OCI-LY3 (cell line): ENCODE data around the gene PGS1.

Source experiments
- H2AFZ ChIP-seq: fragments of 200-600, 300-600 bp; shearing (Covaris generic); 2 replicates; pipeline ENCODE4 v1.6.0; 2014; ENCODE audit warnings: antibody characterized with exemption, low read depth, low read length
- H3K27ac ChIP-seq: fragments of 200-600, 300-600 bp; sonication (generic); 2 replicates; pipeline ENCODE4 v1.5.1; 2014; ENCODE audit warnings: mild to moderate bottlenecking, low read length, moderate library complexity, mixed read lengths
- H3K27me3 ChIP-seq: fragments of 200-600, 300-600 bp; sonication (generic); 2 replicates; pipeline ENCODE4 v1.6.1; 2014; ENCODE audit warnings: low read depth, low read length, mixed read lengths
- H3K36me3 ChIP-seq: fragments of 200-600, 300-600 bp; sonication (generic); replicated peaks from 2 replicates; pipeline ENCODE3; 2014; ENCODE audit warnings: low read depth, low read length, mixed read lengths
- H3K4me1 ChIP-seq: fragments of 300-600, 200-600 bp; sonication (generic); 2 replicates; pipeline ENCODE4 v1.6.1; 2014; ENCODE audit warnings: low read length, mixed read lengths
- H3K4me2 ChIP-seq: fragments of 200-600, 300-600 bp; sonication (generic); 2 replicates; pipeline ENCODE4 v1.6.1; 2014; ENCODE audit warnings: low read length, mixed read lengths
- H3K4me3 ChIP-seq: fragments of 300-600, 200-600 bp; sonication (generic); 2 replicates; pipeline ENCODE4 v1.5.1; 2014; ENCODE audit warnings: antibody characterized with exemption, mild to moderate bottlenecking, low read length, moderate library complexity
- H3K79me2 ChIP-seq: fragments of 300-600, 200-600 bp; shearing (Covaris generic); 2 replicates; pipeline ENCODE4 v1.6.1; 2014; ENCODE audit warnings: mild to moderate bottlenecking, low read length, mixed read lengths
- H3K9ac ChIP-seq: fragments of 300-600, 200-600 bp; shearing (Covaris generic); 2 replicates; pipeline ENCODE4 v1.6.0; 2014; ENCODE audit warnings: mild to moderate bottlenecking, low read length, moderate library complexity
- H3K9me3 ChIP-seq: fragments of 200-600, 300-600 bp; shearing (Covaris generic); 2 replicates; pipeline ENCODE4 v1.6.1; 2014; ENCODE audit warnings: low read length, mixed read lengths; ENCODE audit not compliant: insufficient read depth
- H4K20me1 ChIP-seq: fragments of 200-600, 300-600 bp; sonication (generic); 2 replicates; pipeline ENCODE4 v1.6.1; 2016; ENCODE audit warnings: low read length, mixed read lengths; ENCODE audit not compliant: insufficient read depth
- CTCF ChIP-seq: fragments of 200-600, 300-600 bp; sonication (generic); IDR thresholded peaks from 2 replicates; pipeline ENCODE4 v1.5.1; 2014; ENCODE audit warnings: antibody characterized with exemption, low read length, low read depth
- EZH2phosphoT487 ChIP-seq: fragments of 200-600 bp; shearing (Covaris generic); IDR thresholded peaks from 2 replicates; pipeline ENCODE4 v1.6.1; 2018; ENCODE audit warnings: antibody characterized with exemption, mixed run types, low read depth

Gene PGS1

DNA sequence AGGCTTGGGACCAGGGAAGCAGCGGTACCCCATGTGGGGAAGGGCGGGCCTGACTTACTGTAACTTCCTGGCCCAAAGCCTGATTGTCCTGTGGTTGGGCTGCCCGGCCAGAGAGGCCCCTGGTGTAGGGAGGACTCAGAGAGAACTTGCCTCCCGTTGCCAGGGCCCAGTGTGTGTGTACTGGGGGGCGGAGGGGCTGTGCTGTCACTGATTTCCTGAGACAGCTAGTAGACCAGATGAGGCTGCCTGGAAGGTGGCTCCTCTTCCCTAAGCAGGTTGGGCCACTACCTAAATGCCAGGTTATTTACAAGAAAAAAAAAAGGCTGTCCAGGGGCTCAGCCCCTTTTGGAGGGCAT lies 35.3 kb upstream of the PGS1 start:
- H3K4me3 ChIP-seq, result peak overlapping the region; percentile 80

DNA sequence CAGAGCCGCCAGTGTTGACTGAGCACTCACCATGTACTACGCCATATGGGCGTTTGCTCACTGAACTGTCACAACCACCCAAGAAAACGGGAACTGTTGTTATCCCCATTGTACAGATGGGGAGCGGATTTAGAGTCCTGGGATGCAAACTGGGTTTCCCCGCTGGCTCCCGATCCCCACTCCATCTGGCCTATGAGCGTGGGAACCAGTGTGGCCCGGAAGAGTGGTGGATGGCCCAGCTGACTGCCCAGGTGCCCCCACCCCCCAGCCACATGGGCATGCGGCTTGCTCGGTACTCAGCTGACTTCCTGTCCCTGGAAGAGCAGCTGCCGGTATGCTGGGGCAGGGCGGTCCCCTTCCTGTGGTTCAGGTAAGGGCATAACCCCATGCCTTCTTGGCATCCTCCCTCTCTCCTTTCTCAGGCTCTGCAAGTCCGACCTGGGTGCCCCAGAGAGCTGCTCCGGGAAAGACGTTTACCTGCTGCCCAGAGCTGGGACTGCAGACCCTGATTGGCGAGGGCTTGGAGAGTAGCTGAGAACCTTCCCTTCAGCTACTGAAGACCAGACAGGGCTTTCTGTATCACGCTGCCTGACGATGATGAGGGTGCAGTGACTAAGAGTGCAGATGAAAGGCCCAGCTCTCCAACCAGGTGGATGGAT lies 34.8 kb upstream of the PGS1 start:
- Histone ChIP-seq H3K27ac (peak overlapping the region; percentile 85), H3K4me2 (peak overlapping the region; percentile 96), H3K27me3 (peaks cover 8% of the 10 kb centered on the region; the same call in 1 of the 2 replicates), H3K9me3 (no peaks in the 10 kb centered on the region), H3K4me3 (peak overlapping the region; percentile 80), H3K4me1 (peaks cover 71% of the 10 kb centered on the region), H3K36me3 (no peaks in the 10 kb centered on the region), H3K9ac (peak overlapping the region; percentile 85), H2AFZ (no peak overlapping the region), H3K79me2 (no peaks in the 10 kb centered on the region; the same call in 1 of the 2 replicates), H4K20me1 (no peaks in the 10 kb centered on the region)
- TF ChIP-seq EZH2phosphoT487, result no peak
- TF ChIP-seq CTCF, result no peak

More for the DNA sequence above, 35.3 kb upstream of the PGS1 start:
- H3K4me2 ChIP-seq, result peak overlapping the region; percentile 96
- H3K4me1 ChIP-seq, result peaks cover 71% of the 10 kb centered on the region
- TF ChIP-seq EZH2phosphoT487, result no peak
- TF ChIP-seq CTCF, result no peak
- H3K9me3 ChIP-seq, result no peaks in the 10 kb centered on the region
- no peaks in the 10 kb centered on the region for H3K36me3 ChIP-seq
- peak overlapping the region; percentile 85 for H3K27ac ChIP-seq
- no peak overlapping the region for H2AFZ ChIP-seq
- peaks cover 6% of the 10 kb centered on the region; the same call in 1 of the 2 replicates for H3K27me3 ChIP-seq
- H4K20me1 ChIP-seq, result no peaks in the 10 kb centered on the region
- H3K79me2 ChIP-seq, result no peaks in the 10 kb centered on the region; the same call in 1 of the 2 replicates
- H3K9ac ChIP-seq, result peak overlapping the region; percentile 85

DNA sequence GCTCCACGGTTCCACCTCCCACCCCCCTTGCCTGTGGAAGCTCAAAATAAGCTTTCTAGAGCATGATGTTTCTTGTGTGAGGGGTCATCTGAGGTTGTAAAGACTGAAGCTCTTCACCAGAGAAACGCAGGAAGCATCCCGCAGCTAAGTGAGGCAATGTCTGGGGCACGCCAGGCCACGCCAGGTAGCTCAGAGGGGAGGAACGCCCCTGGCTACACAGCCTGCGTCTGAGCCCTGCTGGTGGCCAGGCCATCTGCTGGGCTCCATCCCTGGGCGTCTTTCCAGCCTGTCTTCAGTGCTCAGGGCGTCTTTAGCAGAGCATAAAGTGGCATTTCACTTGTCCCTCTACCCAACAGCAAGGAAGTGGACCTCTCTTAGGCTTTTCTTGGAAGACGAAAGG lies 33.8 kb upstream of the PGS1 start:
- Histone ChIP-seq H3K27me3 (peaks cover 8% of the 10 kb centered on the region; the same call in 1 of the 2 replicates), H3K4me3 (no peak overlapping the region), H3K4me1 (peaks cover 69% of the 10 kb centered on the region), H3K4me2 (no peak overlapping the region), H3K27ac (no peak overlapping the region), H2AFZ (no peak overlapping the region), H4K20me1 (no peaks in the 10 kb centered on the region), H3K9ac (no peak overlapping the region), H3K9me3 (no peaks in the 10 kb centered on the region), H3K79me2 (no peaks in the 10 kb centered on the region; the same call in 1 of the 2 replicates), H3K36me3 (no peaks in the 10 kb centered on the region)
- TF ChIP-seq CTCF, result no peak
- TF ChIP-seq EZH2phosphoT487, result no peak

DNA sequence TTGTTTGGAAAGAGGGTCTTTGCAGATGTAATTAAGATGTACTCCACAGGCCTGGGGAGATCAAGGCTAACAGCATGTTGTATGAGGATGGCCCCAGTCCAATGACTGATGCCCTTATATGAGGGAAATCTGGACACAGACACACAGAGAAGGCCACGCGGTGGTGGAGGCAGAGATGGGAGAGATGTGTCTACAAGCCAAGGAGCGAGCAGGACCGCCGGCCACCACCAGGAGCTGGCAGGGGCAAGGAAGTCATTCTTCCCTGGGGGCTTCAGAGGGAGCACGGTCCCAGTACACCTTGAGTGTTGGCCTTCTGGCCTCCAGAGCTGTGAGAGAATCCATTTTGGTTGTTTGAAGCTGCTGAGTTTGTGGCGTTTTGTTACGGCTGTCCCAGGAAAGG lies 33.3 kb upstream of the PGS1 start:
- H3K4me2 ChIP-seq, result no peak overlapping the region
- H3K79me2 ChIP-seq, result no peaks in the 10 kb centered on the region; the same call in 1 of the 2 replicates
- no peaks in the 10 kb centered on the region for H3K9me3 ChIP-seq
- H3K36me3 ChIP-seq, result no peaks in the 10 kb centered on the region
- no peak overlapping the region for H3K9ac ChIP-seq
- H4K20me1 ChIP-seq, result no peaks in the 10 kb centered on the region
- peaks cover 8% of the 10 kb centered on the region; the same call in 1 of the 2 replicates for H3K27me3 ChIP-seq
- H3K4me3 ChIP-seq, result no peak overlapping the region
- H3K27ac ChIP-seq, result no peak overlapping the region
- peaks cover 69% of the 10 kb centered on the region for H3K4me1 ChIP-seq
- TF ChIP-seq EZH2phosphoT487 (no peak), CTCF (no peak)
- H2AFZ ChIP-seq, result no peak overlapping the region
